Tibial artery (tissue), 4 donors: ENCODE measurements around the gene PLCH1.

Source experiments
- DNase-seq, 2 donors: peaks; one replicate each; pipeline ENCODE4 v3.0.0-alpha.2; 2019
- H3K27ac ChIP-seq, 2 donors: fragments of 200-600 bp; sonication (generic) in 1 of 2; 1 replicate in 1 of 2; 2 replicates in 1 of 2; pipeline ENCODE4 v1.5.1; 2018 to 2019; ENCODE audit warnings: mild to moderate bottlenecking in 1 of 2
- H3K27me3 ChIP-seq, 2 donors: fragments of 200-600 bp; sonication (generic) in 1 of 2; one replicate each; pipeline versions ENCODE4 v1.5.1 to v1.6.0; 2016 to 2019
- H3K36me3 ChIP-seq, 3 donors: fragments of 200-600 bp; sonication (generic) in 2 of 3; one replicate each; pipeline ENCODE4 v1.5.1; 2016 to 2019; ENCODE audit warnings: mild to moderate bottlenecking in 2 of 3
- H3K4me1 ChIP-seq, 4 donors: fragments of 200-600 bp; sonication (generic) in 2 of 4; 1 replicate in 3 of 4; 2 replicates in 1 of 4; pipeline ENCODE4 v1.5.1; 2016 to 2019
- H3K4me3 ChIP-seq, 2 donors: fragments of 200-600 bp; sonication (generic) in 1 of 2; 1 replicate in 1 of 2; 2 replicates in 1 of 2; pipeline ENCODE4 v1.5.1; 2018 to 2019; ENCODE audit warnings: mild to moderate bottlenecking in 2 of 2
- H3K9me3 ChIP-seq, 3 donors: fragments of 200-600 bp; sonication (generic) in 1 of 3; one replicate each; pipeline ENCODE4 v1.5.1; 2016 to 2019
- intact Hi-C: fragments of 100-400 bp; cut with DNase I; formaldehyde crosslinking; loops from one replicate; pipeline ENCODE4 v1.15.0; 2023; ENCODE audit warnings: low total_unique reads
- TF ChIP-seq, protein P1 (sequence below), 2 experiments: fragments of 200-600 bp in 1 of 2; fragments of 450-650 bp in 1 of 2; IDR thresholded peaks; one replicate each; pipeline ENCODE4 v1.5.1; 2017 to 2019; ENCODE audit warnings: antibody characterized with exemption in 2 of 2, mild to moderate bottlenecking in 1 of 2, moderate library complexity in 1 of 2

The PLCH1 gene

GRCh38 chr3:155497930-155498647 lies 246.8 kb downstream of the PLCH1 start:
- Histone ChIP-seq H3K27ac (no peak overlapping the region), H3K4me1 (no peaks in the 10 kb centered on the region), H3K27me3 (no peaks in the 10 kb centered on the region), H3K9me3 (no peaks in the 10 kb centered on the region), H3K4me3 (no peak overlapping the region), H3K36me3 (no peaks in the 10 kb centered on the region)
- intact Hi-C loops, result no loop called here
- no peak for DNase-seq
- TF ChIP-seq, protein P1, sequence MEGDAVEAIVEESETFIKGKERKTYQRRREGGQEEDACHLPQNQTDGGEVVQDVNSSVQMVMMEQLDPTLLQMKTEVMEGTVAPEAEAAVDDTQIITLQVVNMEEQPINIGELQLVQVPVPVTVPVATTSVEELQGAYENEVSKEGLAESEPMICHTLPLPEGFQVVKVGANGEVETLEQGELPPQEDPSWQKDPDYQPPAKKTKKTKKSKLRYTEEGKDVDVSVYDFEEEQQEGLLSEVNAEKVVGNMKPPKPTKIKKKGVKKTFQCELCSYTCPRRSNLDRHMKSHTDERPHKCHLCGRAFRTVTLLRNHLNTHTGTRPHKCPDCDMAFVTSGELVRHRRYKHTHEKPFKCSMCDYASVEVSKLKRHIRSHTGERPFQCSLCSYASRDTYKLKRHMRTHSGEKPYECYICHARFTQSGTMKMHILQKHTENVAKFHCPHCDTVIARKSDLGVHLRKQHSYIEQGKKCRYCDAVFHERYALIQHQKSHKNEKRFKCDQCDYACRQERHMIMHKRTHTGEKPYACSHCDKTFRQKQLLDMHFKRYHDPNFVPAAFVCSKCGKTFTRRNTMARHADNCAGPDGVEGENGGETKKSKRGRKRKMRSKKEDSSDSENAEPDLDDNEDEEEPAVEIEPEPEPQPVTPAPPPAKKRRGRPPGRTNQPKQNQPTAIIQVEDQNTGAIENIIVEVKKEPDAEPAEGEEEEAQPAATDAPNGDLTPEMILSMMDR (IDR thresholded peaks at IDR 0.05), result no peak

- Histone ChIP-seq H3K36me3 (no peaks in the 10 kb centered on the region), H3K27ac (no peak overlapping the region), H3K4me3 (no peak overlapping the region), H3K4me1 (no peaks in the 10 kb centered on the region), H3K9me3 (no peaks in the 10 kb centered on the region), H3K27me3 (no peaks in the 10 kb centered on the region)
- intact Hi-C loops, result no loop called here
- TF ChIP-seq, protein P1 (IDR thresholded peaks at IDR 0.05), result no peak
- DNase-seq, result no peak
Measured at GRCh38 chr3:155496206-155496605, 248.7 kb downstream of the PLCH1 start.

- Histone ChIP-seq H3K27me3 (no peaks in the 10 kb centered on the region), H3K36me3 (no peaks in the 10 kb centered on the region), H3K4me1 (no peaks in the 10 kb centered on the region), H3K27ac (no peak overlapping the region), H3K4me3 (no peak overlapping the region), H3K9me3 (no peaks in the 10 kb centered on the region)
- intact Hi-C loops, result no loop called here
- no peak for DNase-seq
- TF ChIP-seq, protein P1 (IDR thresholded peaks at IDR 0.05), result no peak
Measured at GRCh38 chr3:155495387-155495786, 249.5 kb downstream of the PLCH1 start.

DNA sequence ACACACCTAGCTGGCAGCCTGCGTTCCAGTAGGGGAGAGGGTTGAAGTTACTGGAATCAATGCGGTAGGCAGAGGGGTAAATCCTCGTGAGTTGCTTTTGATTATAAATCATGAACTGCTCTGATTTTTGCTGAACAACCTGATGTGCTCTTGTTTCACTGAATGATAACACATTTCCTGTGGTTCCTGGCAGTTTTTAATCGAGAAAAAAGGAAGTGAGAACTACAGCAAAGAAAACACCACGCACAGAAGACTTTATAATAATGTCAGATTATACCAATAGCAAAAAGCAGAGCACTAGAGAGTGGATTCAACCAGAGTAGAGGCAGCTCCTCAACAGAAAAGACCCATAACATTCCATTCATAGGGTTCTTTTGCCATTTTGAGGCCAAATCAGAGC lies 250.5 kb downstream of the PLCH1 start:
- Histone ChIP-seq H3K4me3 (no peak overlapping the region), H3K4me1 (no peaks in the 10 kb centered on the region), H3K9me3 (no peaks in the 10 kb centered on the region), H3K36me3 (no peaks in the 10 kb centered on the region), H3K27me3 (no peaks in the 10 kb centered on the region), H3K27ac (no peak overlapping the region)
- DNase-seq, result no peak
- TF ChIP-seq, protein P1 (IDR thresholded peaks at IDR 0.05), result no peak
- intact Hi-C loops, result no loop called here

- intact Hi-C loops, result no loop called here
Measured at GRCh38 chr3:155492841-155493240, 252.0 kb downstream of the PLCH1 start.

More at GRCh38 chr3:155492841-155493240, 252.0 kb downstream of the PLCH1 start:
- Histone ChIP-seq H3K4me1 (no peaks in the 10 kb centered on the region), H3K4me3 (no peak overlapping the region), H3K27me3 (no peaks in the 10 kb centered on the region), H3K36me3 (no peaks in the 10 kb centered on the region), H3K9me3 (no peaks in the 10 kb centered on the region), H3K27ac (no peak overlapping the region)
- DNase-seq, result no peak
- TF ChIP-seq, protein P1 (IDR thresholded peaks at IDR 0.05), result no peak
